Cardiac muscle cell (in vitro differentiated cells and primary cell): ENCODE measurements around the gene KCNQ1. TPM values are rescaled to one million over a fixed set of nuclear protein-coding genes. Genes with fewer than 3 reads are reported as not detected.

Source experiments
- DNase-seq, 2 donors: peaks; one replicate each; pipeline versions ENCODE4 v3.0.0 to v3.0.0-alpha.2; 2010 to 2017; ENCODE audit warnings: low read depth in 1 of 2, low spot score in 1 of 2
- H3K27ac ChIP-seq: fragments of 200-600 bp; sonication (generic); 2 replicates; pipeline ENCODE4 v1.5.1; 2016
- H3K27me3 ChIP-seq: fragments of 200-600 bp; sonication (generic); 2 replicates; pipeline ENCODE4 v1.6.0; 2016; ENCODE audit warnings: control low read depth
- H3K36me3 ChIP-seq: fragments of 200-600 bp; sonication (generic); 2 replicates; pipeline ENCODE4 v1.5.1; 2016; ENCODE audit warnings: control low read depth
- H3K4me1 ChIP-seq: fragments of 200-600 bp; sonication (generic); 2 replicates; pipeline ENCODE4 v1.8.1; 2017; ENCODE audit warnings: low read depth, mild to moderate bottlenecking, mixed run types
- H3K4me3 ChIP-seq: fragments of 200-600 bp; sonication (generic); 2 replicates; pipeline ENCODE4 v1.5.1; 2016; ENCODE audit warnings: mild to moderate bottlenecking
- H3K9me3 ChIP-seq: fragments of 200-600 bp; sonication (generic); 2 replicates; pipeline ENCODE4 v1.5.1; 2017; ENCODE audit warnings: low read depth, mild to moderate bottlenecking, control low read depth
- CTCF ChIP-seq: IDR thresholded peaks from 2 replicates; pipeline ENCODE4 v1.5.1; 2012; ENCODE audit warnings: low read depth, mild to moderate bottlenecking, low read length
- polyA plus RNA-seq: library from polyadenylated mRNA; unstranded; fragments of >200 nt; fragmentation: Nextera tagmentation; extraction: Ambion mirVana; gene quantifications from 2 replicates; pipeline ENCODE4 v1.2.1, GENCODE V29; 2016
- total RNA-seq: library from RNA; depleted of rRNA; stranded (reverse); fragments of >200 nt; gene quantifications from 2 replicates; pipeline ENCODE4 v1.2.3, GENCODE V29; 2016

The KCNQ1 gene
- total and polyA plus RNA-seq, 2 experiments from 2014 or later, result 13.9 to 18.6 TPM

- H3K36me3 ChIP-seq, result no peaks in the 10 kb centered on the region
- no peak overlapping the region for H3K27ac ChIP-seq
- H3K4me1 ChIP-seq, result no peaks in the 10 kb centered on the region
- H3K27me3 ChIP-seq, result peaks cover 13% of the 10 kb centered on the region
- H3K4me3 ChIP-seq, result no peak overlapping the region
- DNase-seq, result no peak
- TF ChIP-seq CTCF, result no peak
- H3K9me3 ChIP-seq, result no peaks in the 10 kb centered on the region
Observed at GRCh38 chr11:2498750-2499149, 53.9 kb downstream of the KCNQ1 start.

- no peak overlapping the region for H3K27ac ChIP-seq
- H3K9me3 ChIP-seq, result no peaks in the 10 kb centered on the region
- no peaks in the 10 kb centered on the region for H3K4me1 ChIP-seq
- peaks cover 54% of the 10 kb centered on the region for H3K27me3 ChIP-seq
- DNase-seq, result no peak
- no peaks in the 10 kb centered on the region for H3K36me3 ChIP-seq
- TF ChIP-seq CTCF, result no peak
- no peak overlapping the region for H3K4me3 ChIP-seq
Observed at GRCh38 chr11:2507212-2507901, 62.5 kb downstream of the KCNQ1 start.

GRCh38 chr11:2507945-2508749, 63.3 kb downstream of the KCNQ1 start:
- Histone ChIP-seq H3K36me3 (no peaks in the 10 kb centered on the region), H3K27ac (no peak overlapping the region), H3K9me3 (no peaks in the 10 kb centered on the region), H3K4me1 (no peaks in the 10 kb centered on the region), H3K4me3 (no peak overlapping the region), H3K27me3 (peaks cover 55% of the 10 kb centered on the region)
- no peak for TF ChIP-seq CTCF
- no peak for DNase-seq

GRCh38 chr11:2508793-2509192, 64.0 kb downstream of the KCNQ1 start:
- TF ChIP-seq CTCF, result no peak
- no peak for DNase-seq

GRCh38 chr11:2509481-2510001, 64.7 kb downstream of the KCNQ1 start:
- Histone ChIP-seq H3K27me3 (peaks cover 59% of the 10 kb centered on the region), H3K4me1 (no peaks in the 10 kb centered on the region), H3K27ac (no peak overlapping the region), H3K4me3 (no peak overlapping the region), H3K9me3 (no peaks in the 10 kb centered on the region), H3K36me3 (no peaks in the 10 kb centered on the region)
- no peak for TF ChIP-seq CTCF
- no peak for DNase-seq

More at GRCh38 chr11:2508793-2509192, 64.0 kb downstream of the KCNQ1 start:
- peaks cover 61% of the 10 kb centered on the region for H3K27me3 ChIP-seq
- H3K36me3 ChIP-seq, result no peaks in the 10 kb centered on the region
- no peak overlapping the region for H3K27ac ChIP-seq
- no peak overlapping the region for H3K4me3 ChIP-seq
- H3K4me1 ChIP-seq, result no peaks in the 10 kb centered on the region
- H3K9me3 ChIP-seq, result no peaks in the 10 kb centered on the region
